Testis (tissue), 3 donors: ENCODE measurements around the gene MAN2A2. TPM values are rescaled to one million over a fixed set of nuclear protein-coding genes. Genes with fewer than 3 reads are reported as not detected.

Experiments
- DNase-seq: peaks from one replicate; pipeline ENCODE4 v3.0.0-alpha.2; 2019
- H3K27ac ChIP-seq, 2 donors: fragments of 200-600 bp; sonication (generic); one replicate each; pipeline ENCODE4 v1.5.1; 2019
- H3K27me3 ChIP-seq: fragments of 200-600 bp; sonication (generic); one replicate; pipeline ENCODE4 v1.5.1; 2019
- H3K36me3 ChIP-seq: fragments of 200-600 bp; sonication (generic); one replicate; pipeline ENCODE4 v1.5.1; 2017; ENCODE audit warnings: low read depth; ENCODE audit errors: missing control alignments
- H3K4me1 ChIP-seq: fragments of 200-600 bp; sonication (generic); one replicate; pipeline ENCODE4 v1.5.1; 2019
- H3K4me3 ChIP-seq, 2 donors: fragments of 200-600 bp; sonication (generic); one replicate each; pipeline ENCODE4 v1.5.1; 2017 to 2019
- H3K9me3 ChIP-seq: fragments of 200-600 bp; sonication (generic); one replicate; pipeline ENCODE4 v1.5.1; 2017
- CTCF ChIP-seq, 3 experiments: fragments of 450-650 bp in 2 of 3; fragments of 200-600 bp in 1 of 3; sonication (generic) in 1 of 3; IDR thresholded peaks; one replicate each; pipeline ENCODE4 v1.5.1; 2016 to 2019; ENCODE audit warnings: antibody characterized with exemption in 3 of 3, mild to moderate bottlenecking in 2 of 3, moderate library complexity in 1 of 3
- POLR2A ChIP-seq: fragments of 450-650 bp; IDR thresholded peaks from one replicate; pipeline ENCODE4 v1.6.1; 2017; ENCODE audit warnings: antibody characterized with exemption, mild to moderate bottlenecking, moderate library complexity
- WGBS, 2 donors: methylation state at CpG; one replicate each; pipeline ENCODE4 v1.1.5; 2018; 5-methylcytosine and 5-hydroxymethylcytosine counted together
- intact Hi-C: fragments of 100-400 bp; cut with DNase I; formaldehyde crosslinking; loops from one replicate; pipeline ENCODE4 v1.15.1; 2023; ENCODE audit warnings: low total_unique reads
- polyA plus RNA-seq: library from polyadenylated mRNA; stranded (reverse); fragments of 350-450 nt; fragmentation: Illumina TruSeq; extraction: RNeasy Lipid Tissue Mini Kit (QIAGEN cat#74804); gene quantifications from one replicate; pipeline ENCODE4 v1.2.3, GENCODE V29; 2014; ENCODE audit warnings: low read depth, low replicate concordance; ENCODE audit not compliant: insufficient read depth
- total RNA-seq, 2 donors: library from RNA; depleted of rRNA; stranded (reverse); fragments of >200 nt; gene quantifications; one replicate each; pipeline ENCODE4 v1.2.3, GENCODE V29; 2016

MAN2A2 gene
- total and polyA plus RNA-seq, 3 donors from 2014 or later: 101 to 151 (median 128) TPM

- DNase-seq: no peak
- intact Hi-C loops: loop anchor here (10.0 kb wide), 1 partner anchor 238 kb away; no protein-coding TSS in a partner anchor
- Histone ChIP-seq H3K9me3 (no peaks in the 10 kb centered on the region), H3K4me1 (peaks cover 31% of the 10 kb centered on the region), H3K36me3 (no peaks in the 10 kb centered on the region), H3K4me3 (no peak overlapping the region), H3K27ac (peak overlapping the region; percentile 96 to 97), H3K27me3 (no peaks in the 10 kb centered on the region)
- TF ChIP-seq POLR2A: no peak
- TF ChIP-seq CTCF (IDR thresholded peaks at IDR 0.05): no peak
- 72 to 80% methylated on average over 13 of the region's 13 CpGs for WGBS, 2 donors
Measured at GRCh38 chr15:90882781-90883525, 20.1 kb upstream of the MAN2A2 start.

GRCh38 chr15:90883526-90883975 is 19.6 kb upstream of the MAN2A2 start:
- intact Hi-C loops: loop anchor here (10.0 kb wide), 1 partner anchor 239 kb away; no protein-coding TSS in a partner anchor
- Histone ChIP-seq H3K27me3 (no peaks in the 10 kb centered on the region), H3K4me1 (peaks cover 31% of the 10 kb centered on the region), H3K4me3 (peak overlapping the region in 1 of 2 donors; percentile 63), H3K27ac (peak overlapping the region; percentile 96 to 97), H3K9me3 (no peaks in the 10 kb centered on the region), H3K36me3 (no peaks in the 10 kb centered on the region)
- WGBS, 2 donors: 39 to 59% methylated on average over 7 of the region's 7 CpGs
- TF ChIP-seq POLR2A: no peak
- no peak for TF ChIP-seq CTCF (IDR thresholded peaks at IDR 0.05)
- no peak for DNase-seq

- no peaks in the 10 kb centered on the region for H3K27me3 ChIP-seq
- no peak for TF ChIP-seq CTCF (IDR thresholded peaks at IDR 0.05)
- TF ChIP-seq POLR2A: no peak
- intact Hi-C loops: loop anchor here (10.0 kb wide), 1 partner anchor 239 kb away; no protein-coding TSS in a partner anchor
- WGBS, 2 donors: 8 to 14% methylated on average over 14 to 49 of the region's 58 CpGs
- peak within 1 kb of the TSS; percentile 53 to 63 for H3K4me3 ChIP-seq
- peaks cover 31% of the 10 kb centered on the region for H3K4me1 ChIP-seq
- peak within 1 kb of the TSS; percentile 96 to 97 for H3K27ac ChIP-seq
- H3K36me3 ChIP-seq: no peaks in the 10 kb centered on the region
- no peak for DNase-seq
- H3K9me3 ChIP-seq: no peaks in the 10 kb centered on the region
Measured at GRCh38 chr15:90883976-90884718, 19.0 kb upstream of the MAN2A2 start, which contains the start of gene FES. Gene FES (plus strand): TSS chr15:90884504. CDS start chr15:90885046, 542 bp downstream.

GRCh38 chr15:90884719-90885431 is 18.2 kb upstream of the MAN2A2 start:
- DNase-seq: no peak
- intact Hi-C loops: loop anchor here (10.0 kb wide), 1 partner anchor 240 kb away; no protein-coding TSS in a partner anchor
- 50 to 57% methylated on average over 3 to 16 of the region's 16 CpGs for WGBS, 2 donors
- Histone ChIP-seq H3K4me1 (peaks cover 31% of the 10 kb centered on the region), H3K4me3 (peak overlapping the region; percentile 53 to 63), H3K27ac (peak overlapping the region; percentile 96 to 97), H3K36me3 (no peaks in the 10 kb centered on the region), H3K27me3 (no peaks in the 10 kb centered on the region), H3K9me3 (no peaks in the 10 kb centered on the region)
- no peak for TF ChIP-seq CTCF (IDR thresholded peaks at IDR 0.05)
- no peak for TF ChIP-seq POLR2A
